Skeletal muscle satellite cell (primary cell): Measurements from ENCODE around the gene KIF16B.

Experiments
- H3K27me3 ChIP-seq: 2 replicates; pipeline ENCODE4 v1.7.0; 2013; ENCODE audit warnings: low read length; ENCODE audit not compliant: control insufficient read depth, insufficient read depth
- H3K36me3 ChIP-seq: 2 replicates; pipeline ENCODE4 v1.7.0; 2013; ENCODE audit warnings: mild to moderate bottlenecking, control low read depth, low read length; ENCODE audit not compliant: insufficient read depth
- H3K4me1 ChIP-seq: 2 replicates; pipeline ENCODE4 v1.7.0; 2013; ENCODE audit warnings: low read length; ENCODE audit not compliant: control insufficient read depth, insufficient read depth
- H3K4me2 ChIP-seq: 2 replicates; pipeline ENCODE4 v1.7.0; 2013; ENCODE audit warnings: mild to moderate bottlenecking, low read length
- H3K4me3 ChIP-seq: 2 replicates; pipeline ENCODE4 v1.7.0; 2013; ENCODE audit warnings: low read length
- H3K9ac ChIP-seq: 2 replicates; pipeline ENCODE4 v1.7.0; 2013; ENCODE audit warnings: mild to moderate bottlenecking, low read depth, low read length, moderate library complexity
- H3K9me3 ChIP-seq: replicated peaks from 2 replicates; pipeline ENCODE4 v1.7.0; 2013; ENCODE audit warnings: mild to moderate bottlenecking, control low read depth, low read length

Gene KIF16B

DNA sequence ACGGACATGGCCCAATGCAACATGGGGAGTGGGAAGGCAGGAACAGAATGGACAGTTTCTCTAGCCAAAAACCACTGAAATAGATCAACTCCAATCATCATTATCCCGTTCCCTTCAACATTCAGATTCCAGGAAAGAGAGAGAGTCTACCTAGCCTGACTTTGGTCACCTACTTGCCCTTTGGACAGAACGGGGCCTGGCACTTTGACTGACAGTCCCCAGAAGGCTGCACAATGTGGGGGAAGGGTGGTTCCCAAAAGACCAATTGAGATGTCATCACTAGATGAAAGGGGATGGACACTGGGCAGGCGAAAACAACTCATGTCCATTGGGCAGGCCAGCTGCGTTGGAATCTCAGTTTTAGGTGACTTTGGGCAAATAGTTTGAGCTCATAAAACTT is 15.0 kb upstream of the KIF16B start:
- H3K36me3 ChIP-seq: no peaks in the 10 kb centered on the region
- H3K9me3 ChIP-seq: no peaks in the 10 kb centered on the region
- no peak overlapping the region for H3K4me3 ChIP-seq
- no peak overlapping the region for H3K4me2 ChIP-seq
- H3K4me1 ChIP-seq: no peaks in the 10 kb centered on the region
- H3K9ac ChIP-seq: no peak overlapping the region
- peaks cover 7% of the 10 kb centered on the region for H3K27me3 ChIP-seq

- H3K9me3 ChIP-seq: no peaks in the 10 kb centered on the region
- H3K27me3 ChIP-seq: peaks cover 2% of the 10 kb centered on the region
- no peak overlapping the region for H3K4me2 ChIP-seq
- H3K4me1 ChIP-seq: no peaks in the 10 kb centered on the region
- H3K9ac ChIP-seq: no peak overlapping the region
- no peak overlapping the region for H3K4me3 ChIP-seq
- H3K36me3 ChIP-seq: no peaks in the 10 kb centered on the region
Observed at GRCh38 chr20:16587066-16587465, 13.8 kb upstream of the KIF16B start.

- Histone ChIP-seq H3K9me3 (no peaks in the 10 kb centered on the region), H3K27me3 (no peaks in the 10 kb centered on the region), H3K4me3 (no peak overlapping the region), H3K9ac (no peak overlapping the region), H3K36me3 (no peaks in the 10 kb centered on the region), H3K4me2 (no peak overlapping the region), H3K4me1 (peaks cover 13% of the 10 kb centered on the region)
Observed at GRCh38 chr20:16583474-16583873, 10.2 kb upstream of the KIF16B start.

- no peaks in the 10 kb centered on the region for H3K36me3 ChIP-seq
- no peak overlapping the region for H3K9ac ChIP-seq
- no peaks in the 10 kb centered on the region for H3K9me3 ChIP-seq
- no peak overlapping the region for H3K4me3 ChIP-seq
- H3K4me2 ChIP-seq: no peak overlapping the region
- H3K4me1 ChIP-seq: peaks cover 13% of the 10 kb centered on the region
- H3K27me3 ChIP-seq: no peaks in the 10 kb centered on the region
Observed at GRCh38 chr20:16581241-16581640, 8.0 kb upstream of the KIF16B start.

- no peak overlapping the region for H3K4me3 ChIP-seq
- no peak overlapping the region for H3K9ac ChIP-seq
Observed at GRCh38 chr20:16580620-16581019, 7.4 kb upstream of the KIF16B start.

GRCh38 chr20:16580147-16580546 is 6.9 kb upstream of the KIF16B start:
- no peaks in the 10 kb centered on the region for H3K9me3 ChIP-seq
- no peaks in the 10 kb centered on the region for H3K27me3 ChIP-seq
- H3K9ac ChIP-seq: no peak overlapping the region
- H3K4me2 ChIP-seq: no peak overlapping the region
- no peak overlapping the region for H3K4me3 ChIP-seq
- no peaks in the 10 kb centered on the region for H3K36me3 ChIP-seq
- H3K4me1 ChIP-seq: peaks cover 20% of the 10 kb centered on the region

More at GRCh38 chr20:16580620-16581019, 7.4 kb upstream of the KIF16B start:
- Histone ChIP-seq H3K36me3 (no peaks in the 10 kb centered on the region), H3K27me3 (no peaks in the 10 kb centered on the region), H3K4me2 (no peak overlapping the region), H3K4me1 (peaks cover 15% of the 10 kb centered on the region), H3K9me3 (no peaks in the 10 kb centered on the region)

DNA sequence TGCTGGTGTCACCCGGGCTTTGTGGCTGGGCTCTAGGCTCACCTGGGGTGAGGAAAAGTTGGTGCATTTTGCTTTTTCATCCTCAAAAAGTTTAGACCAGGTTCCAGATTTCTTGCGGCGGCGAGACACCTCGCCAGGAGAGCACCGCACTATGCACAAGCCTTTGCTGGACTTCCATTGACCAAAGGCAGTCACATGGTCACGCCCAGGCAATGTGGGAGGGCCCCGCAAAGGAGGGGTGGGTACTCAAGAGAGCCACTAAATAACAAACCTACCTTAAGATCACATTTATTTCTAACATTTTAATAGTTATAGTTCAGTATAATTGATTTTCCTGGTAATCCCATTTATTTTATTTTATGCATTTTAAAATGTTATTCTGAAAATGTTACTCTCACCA is 3.0 kb upstream of the KIF16B start:
- no peaks in the 10 kb centered on the region for H3K9me3 ChIP-seq
- H3K27me3 ChIP-seq: no peaks in the 10 kb centered on the region
- no peak overlapping the region for H3K4me3 ChIP-seq
- H3K4me2 ChIP-seq: no peak overlapping the region
- no peaks in the 10 kb centered on the region for H3K36me3 ChIP-seq
- H3K9ac ChIP-seq: no peak overlapping the region
- peaks cover 35% of the 10 kb centered on the region for H3K4me1 ChIP-seq

DNA sequence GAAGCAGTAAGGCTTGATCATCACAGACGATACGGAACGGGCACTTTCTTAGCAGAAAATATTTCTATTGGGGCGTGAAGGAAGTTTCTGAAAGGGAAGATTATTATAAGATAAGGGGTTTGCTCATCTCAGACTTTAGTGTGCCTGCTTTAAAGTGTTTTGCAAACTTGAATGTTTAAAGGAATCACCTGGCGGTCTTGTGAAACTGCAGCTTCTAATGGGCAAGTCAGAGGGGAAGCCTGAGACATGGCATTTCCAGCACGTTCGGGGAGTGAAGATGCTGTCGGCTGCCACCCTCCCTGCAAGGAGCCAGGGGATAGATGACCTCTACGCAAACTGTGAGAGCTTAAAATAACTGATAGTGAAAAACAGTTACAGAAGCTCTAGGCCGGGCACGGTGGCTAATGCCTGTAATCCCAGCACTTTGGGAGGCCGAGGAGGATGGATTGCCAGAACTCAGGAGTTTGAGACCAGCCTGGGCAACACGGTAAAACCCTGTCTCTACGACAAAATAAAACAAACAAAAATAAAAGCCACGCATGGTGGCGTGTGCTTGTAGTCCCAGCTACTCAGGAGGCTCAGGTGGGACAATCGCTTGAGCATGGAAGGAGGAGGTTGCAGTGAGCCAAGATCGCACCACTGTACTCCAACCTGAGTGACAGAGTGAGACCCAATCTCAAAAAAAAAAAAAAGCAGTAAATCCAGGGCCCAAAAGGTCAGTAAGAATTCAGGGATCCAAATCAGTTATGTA is 2.3 kb upstream of the KIF16B start:
- H3K36me3 ChIP-seq: no peaks in the 10 kb centered on the region
- H3K9ac ChIP-seq: peak overlapping the region; percentile 70
- peaks cover 34% of the 10 kb centered on the region for H3K4me1 ChIP-seq
- peak overlapping the region; percentile 77 for H3K4me3 ChIP-seq
- H3K27me3 ChIP-seq: no peaks in the 10 kb centered on the region
- H3K9me3 ChIP-seq: no peaks in the 10 kb centered on the region
- H3K4me2 ChIP-seq: peak overlapping the region; percentile 95

DNA sequence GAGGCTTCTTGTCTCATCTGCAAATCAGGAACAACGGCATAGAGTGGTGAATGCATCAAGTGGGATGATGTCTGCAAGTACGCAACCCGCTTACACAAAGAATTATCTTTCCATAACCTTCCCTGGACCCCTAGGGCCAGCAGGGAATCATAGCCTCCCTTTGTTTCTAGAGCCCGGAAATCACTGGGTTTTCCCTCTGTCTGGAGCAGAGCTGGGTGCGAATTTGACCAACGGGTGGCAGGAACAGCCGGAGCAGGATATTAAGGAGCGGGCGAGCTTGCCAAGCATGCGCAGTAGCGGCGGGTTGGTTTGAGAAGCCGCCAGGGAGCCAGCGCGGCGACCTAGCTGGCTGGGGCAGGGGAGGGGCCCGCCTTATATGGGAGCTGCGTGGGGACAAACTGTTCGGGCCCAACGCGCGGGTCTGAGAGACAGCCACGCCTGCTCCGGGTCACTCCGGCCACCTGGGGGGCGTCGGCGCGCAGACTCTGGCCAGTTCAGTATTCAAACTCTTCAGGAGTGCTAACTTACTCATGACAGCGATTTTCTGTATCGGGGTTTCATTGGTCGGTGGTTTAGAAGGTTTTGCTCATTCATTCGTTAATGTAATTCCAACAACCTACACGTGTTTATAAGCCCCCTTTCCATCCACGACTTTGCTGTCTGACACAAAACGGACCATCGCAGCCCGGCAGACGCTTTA is 1.6 kb upstream of the KIF16B start:
- Histone ChIP-seq H3K36me3 (no peaks in the 10 kb centered on the region), H3K9ac (peak overlapping the region; percentile 70), H3K4me3 (peak overlapping the region; percentile 77), H3K9me3 (no peaks in the 10 kb centered on the region), H3K27me3 (no peaks in the 10 kb centered on the region), H3K4me1 (peaks cover 27% of the 10 kb centered on the region), H3K4me2 (peak overlapping the region; percentile 95)

GRCh38 chr20:16571333-16571732 is 1.9 kb downstream of the KIF16B start:
- H3K27me3 ChIP-seq: no peaks in the 10 kb centered on the region

DNA sequence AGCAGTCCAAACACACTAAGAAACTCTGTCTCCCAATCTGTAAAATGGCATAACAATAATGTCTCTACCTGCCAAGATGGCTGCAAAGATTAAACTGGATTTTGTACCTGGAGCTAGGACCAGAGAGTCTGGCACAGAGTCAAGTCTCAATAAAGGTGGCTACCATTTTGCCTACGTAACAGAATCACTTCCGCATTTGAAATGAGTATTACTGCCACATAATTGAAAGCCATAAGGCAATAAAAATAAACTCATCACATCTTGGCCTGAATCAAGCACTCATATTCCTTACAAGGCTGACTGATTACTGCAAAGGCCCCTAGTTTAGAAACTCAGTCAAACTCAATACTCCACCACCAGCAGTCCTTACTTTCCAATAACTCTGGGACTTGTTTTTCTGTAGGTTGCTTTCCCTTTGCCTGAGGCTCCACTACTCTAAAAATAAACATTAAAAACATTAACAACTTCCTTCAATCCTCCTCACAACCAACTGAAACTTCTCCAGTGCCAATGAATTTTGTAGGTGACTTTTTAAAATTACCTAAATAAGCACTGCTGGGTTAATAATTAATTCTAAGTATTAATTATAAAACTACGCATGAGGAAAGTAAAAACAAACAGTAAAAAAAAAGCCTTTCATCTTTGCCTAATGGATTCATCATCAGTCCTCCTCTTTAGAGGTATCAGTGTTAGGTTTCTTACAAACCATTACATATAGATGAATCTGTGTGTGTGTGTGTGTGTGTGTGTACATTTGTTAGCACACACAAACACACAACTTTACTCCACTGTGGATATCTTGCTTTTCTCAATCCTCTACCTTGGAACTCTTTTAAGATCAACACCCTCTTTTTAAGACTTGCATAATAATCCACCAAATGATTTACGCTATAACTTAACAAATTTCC is 3.7 kb downstream of the KIF16B start:
- H3K36me3 ChIP-seq: no peaks in the 10 kb centered on the region
- H3K9me3 ChIP-seq: no peaks in the 10 kb centered on the region
- H3K4me3 ChIP-seq: no peak overlapping the region
- no peak overlapping the region for H3K9ac ChIP-seq
- H3K27me3 ChIP-seq: no peaks in the 10 kb centered on the region
- peaks cover 12% of the 10 kb centered on the region for H3K4me1 ChIP-seq
- no peak overlapping the region for H3K4me2 ChIP-seq

More at GRCh38 chr20:16571333-16571732, 1.9 kb downstream of the KIF16B start:
- no peaks in the 10 kb centered on the region for H3K9me3 ChIP-seq
- no peak overlapping the region for H3K4me3 ChIP-seq
- H3K36me3 ChIP-seq: no peaks in the 10 kb centered on the region
- no peak overlapping the region for H3K9ac ChIP-seq
- H3K4me2 ChIP-seq: no peak overlapping the region
- H3K4me1 ChIP-seq: peaks cover 22% of the 10 kb centered on the region
